AG04450 (cell line): Measurements from ENCODE around the gene ZFP36L1. TPM values are rescaled to one million over a fixed set of nuclear protein-coding genes. Genes with fewer than 3 reads are reported as not detected.

Experiments
- CTCF ChIA-PET: fragments of 300-600, 350-600 bp; formaldehyde crosslinking; extraction: SDS; loops from one replicate; lab custom pipeline; 2022; ENCODE audit warnings: antibody characterized with exemption, inconsistent platforms; lab: Charles Lee
- POLR2A ChIA-PET: fragments of 350-600 bp; formaldehyde crosslinking; extraction: SDS; loops from one replicate; lab custom pipeline; 2021; ENCODE audit warnings: antibody characterized with exemption, inconsistent platforms; lab: Yijun Ruan, JAX
- DNase-seq: peaks from one replicate; pipeline ENCODE4 v3.0.0-alpha.2; 2011; ENCODE audit warnings: low read depth, low spot score
- H3K27ac ChIP-seq: one replicate; pipeline ENCODE4 v1.5.1; 2012; ENCODE audit warnings: low read depth, low read length, control low read depth
- H3K27me3 ChIP-seq: one replicate; pipeline ENCODE4 v1.6.0; 2012; ENCODE audit warnings: low read length; ENCODE audit not compliant: control insufficient read depth, insufficient read depth
- H3K4me3 ChIP-seq: 2 replicates; pipeline ENCODE4 v1.5.1; 2011; ENCODE audit warnings: mild to moderate bottlenecking, low read depth, low read length, control low read depth
- H3K9me3 ChIP-seq: 2 replicates; pipeline ENCODE4 v1.5.1; 2012; ENCODE audit warnings: low read length; ENCODE audit not compliant: control insufficient read depth, insufficient read depth
- polyA minus RNA-seq: library from RNA; depleted of rRNA, polyadenylated mRNA; stranded (reverse); fragments of >200 nt; gene quantifications from 2 replicates; pipeline ENCODE4 v1.2.3, GENCODE V29; 2011; rRNA and poly(A)+ RNA removed
- polyA plus RNA-seq: library from polyadenylated mRNA; depleted of rRNA; stranded (reverse); fragments of >200 nt; gene quantifications from 2 replicates; pipeline ENCODE4 v1.2.3, GENCODE V29; 2011; rRNA removed
- TF ChIP-seq, protein P1 (sequence below): IDR thresholded peaks from 2 replicates; pipeline ENCODE4 v1.5.1; 2011; ENCODE audit warnings: low read depth, low read length, control low read depth, inconsistent platforms

The ZFP36L1 gene, protein sequence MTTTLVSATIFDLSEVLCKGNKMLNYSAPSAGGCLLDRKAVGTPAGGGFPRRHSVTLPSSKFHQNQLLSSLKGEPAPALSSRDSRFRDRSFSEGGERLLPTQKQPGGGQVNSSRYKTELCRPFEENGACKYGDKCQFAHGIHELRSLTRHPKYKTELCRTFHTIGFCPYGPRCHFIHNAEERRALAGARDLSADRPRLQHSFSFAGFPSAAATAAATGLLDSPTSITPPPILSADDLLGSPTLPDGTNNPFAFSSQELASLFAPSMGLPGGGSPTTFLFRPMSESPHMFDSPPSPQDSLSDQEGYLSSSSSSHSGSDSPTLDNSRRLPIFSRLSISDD
- 54.4 and 61.5 TPM in 2 replicates for polyA plus RNA-seq
- polyA minus RNA-seq: 38.4 and 48.0 TPM in 2 replicates

DNA sequence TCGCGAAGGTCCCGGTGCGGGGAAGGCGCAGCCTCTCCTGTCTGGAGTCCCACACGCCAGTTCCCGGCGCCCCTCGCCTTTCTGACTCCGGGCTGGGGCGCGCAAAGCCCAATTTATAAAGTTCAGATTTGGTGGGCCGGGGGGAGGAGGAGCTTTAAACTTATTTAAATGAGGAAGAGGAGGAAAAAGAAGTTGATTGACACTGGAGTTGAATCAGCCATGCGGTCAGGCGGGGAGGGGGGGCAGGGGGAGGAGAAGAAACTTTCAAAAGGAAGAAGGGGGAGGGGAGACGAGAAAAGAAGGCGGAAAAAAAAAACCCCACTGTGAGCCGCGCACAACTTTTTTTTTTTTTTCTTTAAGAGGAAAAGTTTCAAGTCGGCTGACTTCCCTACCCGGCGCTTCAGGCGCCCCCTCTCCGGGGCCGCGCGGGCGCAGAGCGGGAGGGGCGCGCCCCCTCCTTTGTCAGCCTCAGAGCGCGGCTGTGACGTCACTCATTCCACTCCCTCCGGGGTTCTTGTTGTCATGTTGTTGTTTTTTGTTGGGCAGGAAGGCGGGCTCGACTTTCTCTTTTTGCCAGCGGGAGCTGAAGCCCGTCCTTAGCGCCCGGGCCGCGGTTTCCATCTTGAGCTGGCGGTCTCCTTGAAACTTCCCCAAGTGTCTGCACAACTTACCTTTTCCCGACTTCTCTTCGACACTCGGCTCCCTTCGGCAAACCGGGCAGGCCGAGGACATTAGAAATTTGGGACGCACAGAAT is at the start of gene ZFP36L1:
ZFP36L1 (minus strand) TSS at position 89 of the 755 bp plus-strand sequence. CDS start 129 bp downstream, outside the sequence.
- TF ChIP-seq, protein P1, sequence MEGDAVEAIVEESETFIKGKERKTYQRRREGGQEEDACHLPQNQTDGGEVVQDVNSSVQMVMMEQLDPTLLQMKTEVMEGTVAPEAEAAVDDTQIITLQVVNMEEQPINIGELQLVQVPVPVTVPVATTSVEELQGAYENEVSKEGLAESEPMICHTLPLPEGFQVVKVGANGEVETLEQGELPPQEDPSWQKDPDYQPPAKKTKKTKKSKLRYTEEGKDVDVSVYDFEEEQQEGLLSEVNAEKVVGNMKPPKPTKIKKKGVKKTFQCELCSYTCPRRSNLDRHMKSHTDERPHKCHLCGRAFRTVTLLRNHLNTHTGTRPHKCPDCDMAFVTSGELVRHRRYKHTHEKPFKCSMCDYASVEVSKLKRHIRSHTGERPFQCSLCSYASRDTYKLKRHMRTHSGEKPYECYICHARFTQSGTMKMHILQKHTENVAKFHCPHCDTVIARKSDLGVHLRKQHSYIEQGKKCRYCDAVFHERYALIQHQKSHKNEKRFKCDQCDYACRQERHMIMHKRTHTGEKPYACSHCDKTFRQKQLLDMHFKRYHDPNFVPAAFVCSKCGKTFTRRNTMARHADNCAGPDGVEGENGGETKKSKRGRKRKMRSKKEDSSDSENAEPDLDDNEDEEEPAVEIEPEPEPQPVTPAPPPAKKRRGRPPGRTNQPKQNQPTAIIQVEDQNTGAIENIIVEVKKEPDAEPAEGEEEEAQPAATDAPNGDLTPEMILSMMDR: no peak
- POLR2A ChIA-PET: interaction anchor here (0.6 to 5.2 kb wide), 64 partner anchors 9 to 859 kb away, joined by 3 to 105 read pairs (median 5); no protein-coding TSS in a partner anchor
- peak within 1 kb of the TSS; percentile 100 for H3K27ac ChIP-seq
- DNase-seq: peak; percentile 92
- H3K9me3 ChIP-seq: peaks cover 5% of the 10 kb centered on the region; the same call in 1 of the 2 replicates
- CTCF ChIA-PET: interaction anchor here (0.6 to 2.9 kb wide), 5 partner anchors 11 to 542 kb away, joined by 3 to 16 read pairs (median 6); no protein-coding TSS in a partner anchor
- peak within 1 kb of the TSS; percentile 100 for H3K4me3 ChIP-seq
- no peaks in the 10 kb centered on the region for H3K27me3 ChIP-seq

DNA sequence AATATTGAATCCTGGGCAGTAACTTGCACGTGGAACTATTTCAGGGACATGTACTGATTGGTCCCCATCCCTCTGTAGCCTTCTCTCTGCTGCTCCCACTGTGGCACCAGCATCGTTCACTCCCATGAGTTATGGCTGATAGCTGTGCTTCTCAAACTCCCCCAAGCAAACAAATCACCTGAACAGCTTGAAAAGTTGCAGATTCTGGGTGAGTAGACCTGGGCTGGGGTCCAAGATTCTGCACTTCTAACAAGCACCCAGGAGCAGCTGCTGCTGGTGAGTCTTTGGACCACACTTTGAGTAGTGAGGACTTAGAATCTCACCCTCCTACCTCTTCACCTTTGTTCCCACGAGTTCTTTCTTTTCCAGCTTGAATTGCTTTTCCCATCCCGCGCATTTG is 49.4 kb upstream of the ZFP36L1 start:
- TF ChIP-seq, protein P1: no peak
- DNase-seq: no peak
- CTCF ChIA-PET: interaction anchor here (1.2 to 1.4 kb wide), 3 partner anchors 900 to 958 kb away, joined by 3 read pairs; no protein-coding TSS in a partner anchor
- H3K27ac ChIP-seq: no peak overlapping the region
- no peak overlapping the region for H3K4me3 ChIP-seq
- H3K27me3 ChIP-seq: no peaks in the 10 kb centered on the region
- POLR2A ChIA-PET: interaction anchor here (0.6 kb wide), 1 partner anchor 49 kb away, joined by 5 read pairs; the partner anchor contains the start of gene ZFP36L1
- peaks cover 7% of the 10 kb centered on the region; the same call in 1 of the 2 replicates for H3K9me3 ChIP-seq

DNA sequence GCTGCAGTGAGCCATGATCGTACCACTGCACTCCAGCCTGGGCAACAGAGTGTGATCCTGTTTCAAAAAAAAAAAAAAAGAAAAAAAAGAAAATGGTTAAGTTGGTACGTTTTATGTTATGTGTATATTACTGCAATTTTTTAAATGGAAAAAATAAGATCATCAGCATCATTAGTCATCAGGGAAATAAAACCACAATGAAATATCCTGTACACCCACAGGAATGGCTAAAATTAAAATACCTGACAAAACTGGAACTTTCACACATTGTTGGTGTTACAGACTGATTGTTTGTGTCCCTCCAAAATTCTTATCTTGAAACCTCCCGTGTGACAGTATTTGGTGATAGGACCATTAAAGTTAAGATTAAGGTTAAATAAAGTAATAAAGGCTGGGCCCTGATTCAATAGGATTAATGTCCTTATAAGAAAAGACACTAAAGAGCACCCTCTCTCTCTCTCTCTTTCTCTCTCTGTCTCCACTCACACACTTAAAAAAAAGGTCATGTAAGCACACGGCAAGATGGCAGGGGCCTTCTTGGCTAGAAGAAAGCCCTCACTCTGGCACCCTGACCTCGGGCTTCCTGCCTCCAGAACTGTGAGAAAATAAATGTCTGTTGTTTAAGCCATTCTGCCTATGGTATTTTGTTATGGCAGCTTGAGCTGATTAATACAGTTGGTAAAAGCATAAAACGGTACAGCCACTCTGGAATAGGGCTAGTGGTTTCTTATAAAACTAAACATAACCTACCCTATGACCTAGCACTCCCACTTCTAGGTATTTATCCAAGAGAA is 48.3 kb upstream of the ZFP36L1 start:
- CTCF ChIA-PET: no interaction called here
- H3K9me3 ChIP-seq: peaks cover 7% of the 10 kb centered on the region; the same call in 1 of the 2 replicates
- no peak overlapping the region for H3K4me3 ChIP-seq
- POLR2A ChIA-PET: no interaction called here
- TF ChIP-seq, protein P1: no peak
- H3K27ac ChIP-seq: peak overlapping the region; percentile 59
- H3K27me3 ChIP-seq: no peaks in the 10 kb centered on the region
- DNase-seq: peak; percentile 45

DNA sequence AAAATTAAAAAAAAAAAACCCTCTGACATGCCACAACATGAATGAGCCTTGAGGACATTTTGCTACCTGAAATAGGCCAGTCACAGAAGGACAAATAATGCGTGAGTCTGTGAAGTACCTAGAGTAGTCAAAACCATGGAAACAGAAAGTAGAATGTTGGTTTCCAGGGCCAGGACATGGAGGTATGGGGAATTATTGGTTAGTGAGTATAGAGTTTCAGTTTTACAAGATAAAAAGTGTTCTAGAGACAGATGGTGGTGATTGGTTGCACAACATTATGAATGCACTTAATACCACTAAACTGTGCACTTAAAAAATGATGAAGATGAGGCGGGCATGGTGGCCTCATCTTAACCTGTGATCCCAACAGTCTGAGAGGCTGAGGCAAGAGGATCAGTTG is 47.6 kb upstream of the ZFP36L1 start:
- peaks cover 7% of the 10 kb centered on the region; the same call in 1 of the 2 replicates for H3K9me3 ChIP-seq
- H3K4me3 ChIP-seq: no peak overlapping the region
- CTCF ChIA-PET: no interaction called here
- no peak for DNase-seq
- H3K27ac ChIP-seq: peak overlapping the region; percentile 31
- TF ChIP-seq, protein P1: no peak
- POLR2A ChIA-PET: no interaction called here
- H3K27me3 ChIP-seq: no peaks in the 10 kb centered on the region
